Neural progenitor cell (in vitro differentiated cells): ENCODE data around the gene INMT. TPM values are rescaled to one million over a fixed set of nuclear protein-coding genes. Genes with fewer than 3 reads are reported as not detected.

Source experiments
- DNase-seq: peaks from one replicate; pipeline ENCODE4 v3.0.0-alpha.2; 2016; ENCODE audit warnings: low spot score
- H2AFZ ChIP-seq: fragments of 200-600 bp; sonication (generic); replicated peaks from 2 replicates; pipeline ENCODE4 v1.6.1; 2016; ENCODE audit warnings: antibody characterized with exemption
- H3F3A ChIP-seq: fragments of 200-600 bp; sonication (generic); 2 replicates; pipeline ENCODE4 v1.6.1; 2016; ENCODE audit warnings: antibody characterized with exemption, low read depth
- H3K27ac ChIP-seq: fragments of 200-600 bp; sonication (generic); 2 replicates; pipeline ENCODE4 v1.5.1; 2016; ENCODE audit warnings: mild to moderate bottlenecking
- H3K27me3 ChIP-seq: fragments of 200-600 bp; sonication (generic); 2 replicates; pipeline ENCODE4 v1.6.1; 2016; ENCODE audit warnings: mild to moderate bottlenecking, moderate library complexity
- H3K36me3 ChIP-seq: fragments of 200-600 bp; sonication (generic); 2 replicates; pipeline ENCODE4 v1.5.1; 2016
- H3K4me1 ChIP-seq: fragments of 200-600 bp; sonication (generic); 2 replicates; pipeline ENCODE4 v1.6.1; 2016; ENCODE audit warnings: mixed run types
- H3K4me2 ChIP-seq: fragments of 200-600 bp; sonication (generic); 2 replicates; pipeline ENCODE4 v1.6.1; 2016
- H3K4me3 ChIP-seq: fragments of 200-600 bp; sonication (generic); 2 replicates; pipeline ENCODE4 v1.5.1; 2016
- H3K79me2 ChIP-seq: fragments of 200-600 bp; sonication (generic); 2 replicates; pipeline ENCODE4 v1.6.1; 2016; ENCODE audit warnings: low read depth
- H3K9ac ChIP-seq: fragments of 200-600 bp; sonication (generic); 2 replicates; pipeline ENCODE4 v1.6.1; 2016
- H3K9me3 ChIP-seq: fragments of 200-600 bp; sonication (generic); 2 replicates; pipeline ENCODE4 v1.5.1; 2016; ENCODE audit warnings: low read depth
- H4K20me1 ChIP-seq: fragments of 200-600 bp; sonication (generic); 2 replicates; pipeline ENCODE4 v1.6.1; 2016; ENCODE audit warnings: low read depth
- H3K27ac Mint-ChIP-seq: 3 replicates; pipeline ENCODE4 v1.8.0; 2021; ENCODE audit warnings: mixed read lengths
- H3K27me3 Mint-ChIP-seq: 2 replicates; pipeline ENCODE4 v1.8.0; 2022; ENCODE audit warnings: low read depth, mild to moderate bottlenecking, inconsistent platforms, moderate library complexity, mixed read lengths; ENCODE audit not compliant: insufficient read depth
- H3K36me3 Mint-ChIP-seq: 3 replicates; pipeline ENCODE4 v1.8.0; 2021; ENCODE audit warnings: mixed read lengths
- H3K4me1 Mint-ChIP-seq: 3 replicates; pipeline ENCODE4 v1.8.0; 2021; ENCODE audit warnings: mixed read lengths
- H3K4me3 Mint-ChIP-seq: 3 replicates; pipeline ENCODE4 v1.8.0; 2021; ENCODE audit warnings: mild to moderate bottlenecking, moderate library complexity, mixed read lengths
- H3K9me3 Mint-ChIP-seq: 3 replicates; pipeline ENCODE4 v1.8.0; 2020; ENCODE audit warnings: mixed read lengths
- CTCF ChIP-seq: fragments of 200-600 bp; sonication (generic); IDR thresholded peaks from 2 replicates; pipeline ENCODE4 v1.5.1; 2017; ENCODE audit warnings: antibody characterized with exemption, mild to moderate bottlenecking
- EZH2 ChIP-seq: fragments of 200-600 bp; sonication (generic); IDR thresholded peaks from 2 replicates; pipeline ENCODE4 v1.6.1; 2017; ENCODE audit warnings: antibody characterized with exemption, mild to moderate bottlenecking, moderate library complexity
- EZH2phosphoT487 ChIP-seq: fragments of 200-600 bp; sonication (generic); IDR thresholded peaks from 2 replicates; pipeline ENCODE4 v1.6.1; 2017; ENCODE audit warnings: antibody characterized with exemption
- total RNA-seq: library from RNA; depleted of rRNA; stranded (reverse); fragments of >200 nt; gene quantifications from 2 replicates; pipeline ENCODE4 v1.2.3, GENCODE V29; 2015; ENCODE audit warnings: low replicate concordance

INMT gene
- total RNA-seq, 1 donor from 2014 or later, result 5.0 TPM

DNA sequence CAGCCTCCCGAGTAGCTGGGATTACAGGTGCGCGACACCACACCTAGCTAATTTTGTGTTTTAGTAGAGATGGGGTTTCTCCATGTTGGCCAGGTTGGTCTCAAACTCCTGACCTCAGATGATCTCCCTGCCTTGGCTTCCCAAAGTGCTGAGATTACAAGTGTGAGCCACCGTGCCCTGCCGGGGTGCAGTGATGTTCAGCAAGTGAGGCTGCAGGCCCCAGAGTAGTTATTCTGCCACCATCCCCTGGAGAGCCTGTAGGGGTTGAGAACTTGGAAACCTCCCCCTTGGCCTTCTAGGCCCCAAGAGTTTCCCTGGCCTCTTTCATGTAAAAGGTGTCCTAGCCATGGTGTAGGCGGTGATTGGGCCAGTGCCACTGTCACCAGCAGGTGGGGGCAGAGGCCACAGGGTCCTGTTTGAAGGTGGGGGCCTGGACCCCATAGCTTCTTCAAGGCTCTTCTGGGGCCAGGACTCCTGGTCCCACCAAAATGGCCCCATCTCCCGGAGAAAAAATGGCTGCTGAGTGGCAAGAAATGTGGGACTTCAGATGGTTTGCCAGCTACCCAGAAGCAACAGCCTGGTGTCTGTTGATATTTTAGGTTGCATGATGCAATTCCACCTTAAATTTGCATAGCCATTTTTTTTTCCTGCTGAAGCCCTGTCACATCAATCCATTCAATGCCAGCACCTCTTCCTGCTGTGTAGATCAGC, 25.5 kb upstream of the INMT start:
- Histone ChIP-seq H3K4me3 (no peak overlapping the region), H3K79me2 (no peaks in the 10 kb centered on the region), H3F3A (peaks cover 13% of the 10 kb centered on the region), H3K27me3 (no peaks in the 10 kb centered on the region), H2AFZ (no peak overlapping the region), H3K9me3 (no peaks in the 10 kb centered on the region), H3K4me2 (no peak overlapping the region), H3K4me1 (peaks cover 9% of the 10 kb centered on the region), H3K27ac (no peak overlapping the region), H3K36me3 (no peaks in the 10 kb centered on the region), H3K9ac (no peak overlapping the region), H4K20me1 (no peaks in the 10 kb centered on the region)
- Mint-ChIP-seq H3K27me3 (peaks cover 5% of the 10 kb centered on the region), H3K4me3 (no peak overlapping the region), H3K9me3 (no peaks in the 10 kb centered on the region), H3K27ac (no peak overlapping the region), H3K36me3 (no peaks in the 10 kb centered on the region), H3K4me1 (peaks cover 9% of the 10 kb centered on the region)
- no peak for DNase-seq
- TF ChIP-seq CTCF, result no peak
- TF ChIP-seq EZH2phosphoT487, result no peak
- TF ChIP-seq EZH2, result no peak

GRCh38 chr7:30727061-30727945, 24.6 kb upstream of the INMT start:
- H3K4me3 ChIP-seq, result no peak overlapping the region
- Mint-ChIP-seq H3K4me3 (no peak overlapping the region), H3K4me1 (peaks cover 9% of the 10 kb centered on the region), H3K9me3 (no peaks in the 10 kb centered on the region), H3K27ac (no peak overlapping the region), H3K27me3 (peaks cover 5% of the 10 kb centered on the region), H3K36me3 (no peaks in the 10 kb centered on the region)
- DNase-seq, result no peak
- H4K20me1 ChIP-seq, result no peaks in the 10 kb centered on the region
- no peak overlapping the region for H2AFZ ChIP-seq
- no peaks in the 10 kb centered on the region for H3K36me3 ChIP-seq
- H3K9ac ChIP-seq, result no peak overlapping the region
- H3K4me2 ChIP-seq, result no peak overlapping the region
- H3K27me3 ChIP-seq, result no peaks in the 10 kb centered on the region
- H3K79me2 ChIP-seq, result no peaks in the 10 kb centered on the region
- TF ChIP-seq CTCF, result no peak
- TF ChIP-seq EZH2phosphoT487, result no peak
- TF ChIP-seq EZH2, result no peak
- no peak overlapping the region for H3K27ac ChIP-seq
- H3K4me1 ChIP-seq, result peaks cover 9% of the 10 kb centered on the region
- H3F3A ChIP-seq, result peaks cover 13% of the 10 kb centered on the region
- H3K9me3 ChIP-seq, result no peaks in the 10 kb centered on the region

GRCh38 chr7:30728591-30729100, 23.3 kb upstream of the INMT start:
- Mint-ChIP-seq H3K4me1 (peaks cover 9% of the 10 kb centered on the region), H3K4me3 (no peak overlapping the region), H3K36me3 (no peaks in the 10 kb centered on the region), H3K27me3 (peaks cover 5% of the 10 kb centered on the region), H3K9me3 (no peaks in the 10 kb centered on the region), H3K27ac (no peak overlapping the region)
- H3K9ac ChIP-seq, result no peak overlapping the region
- peaks cover 9% of the 10 kb centered on the region for H3K4me1 ChIP-seq
- H3K27ac ChIP-seq, result no peak overlapping the region
- H3K9me3 ChIP-seq, result no peaks in the 10 kb centered on the region
- H3K4me2 ChIP-seq, result no peak overlapping the region
- no peak overlapping the region for H3K4me3 ChIP-seq
- H3K36me3 ChIP-seq, result no peaks in the 10 kb centered on the region
- TF ChIP-seq EZH2phosphoT487 (no peak), CTCF (no peak), EZH2 (no peak)
- DNase-seq, result no peak
- H3K79me2 ChIP-seq, result no peaks in the 10 kb centered on the region
- H3F3A ChIP-seq, result peaks cover 13% of the 10 kb centered on the region
- H2AFZ ChIP-seq, result no peak overlapping the region
- no peaks in the 10 kb centered on the region for H4K20me1 ChIP-seq
- H3K27me3 ChIP-seq, result no peaks in the 10 kb centered on the region
